GM12874 (cell line): Measurements from ENCODE around the gene CKMT2.

ENCODE experiments used
- CTCF ChIP-seq: IDR thresholded peaks from 2 replicates; pipeline ENCODE4 v1.5.1; 2011; ENCODE audit warnings: low read depth, mild to moderate bottlenecking, control low read depth, low read length, moderate library complexity; ENCODE audit not compliant: insufficient read depth

CKMT2 gene

GRCh38 chr5:81310402-81311063, 77.4 kb downstream of the CKMT2 start:
- TF ChIP-seq CTCF, result no peak

GRCh38 chr5:81313278-81313677, 80.2 kb downstream of the CKMT2 start:
- TF ChIP-seq CTCF, result no peak

- no peak for TF ChIP-seq CTCF
Measured at GRCh38 chr5:81313686-81314085, 80.6 kb downstream of the CKMT2 start.

- TF ChIP-seq CTCF, result no peak
Measured at GRCh38 chr5:81314581-81314980, 81.5 kb downstream of the CKMT2 start.

GRCh38 chr5:81315336-81315735, 82.2 kb downstream of the CKMT2 start:
- no peak for TF ChIP-seq CTCF

- no peak for TF ChIP-seq CTCF
Measured at GRCh38 chr5:81315830-81316229, 82.7 kb downstream of the CKMT2 start.
